HCT116 (cell line): ENCODE data around the gene THSD4. TPM values are rescaled to one million over a fixed set of nuclear protein-coding genes. Genes with fewer than 3 reads are reported as not detected.

Experiments used
- ATAC-seq: fragments of 200-7000 bp; cut with Tn5 transposase; 2 replicates; pipeline ENCODE4 v1.9.1; 2020; ENCODE audit warnings: mild to moderate bottlenecking, moderate library complexity
- BruUV-seq: library from RNA; stranded (reverse); fragments of 400-500 nt; replicated peaks from 2 replicates; lab custom pipeline; 2021; lab: Mats Ljungman, UMichigan
- CTCF ChIA-PET: fragments of 300-600 bp; sonication (Branson Sonifier 250); formaldehyde crosslinking; loops from one replicate; lab custom pipeline; 2021; ENCODE audit warnings: antibody characterized with exemption; lab: Charles Lee
- POLR2A ChIA-PET: fragments of 300-600, 350-600 bp; sonication (Branson Sonifier 250); formaldehyde crosslinking; loops from one replicate; lab custom pipeline; 2021; ENCODE audit warnings: antibody characterized with exemption; lab: Charles Lee
- RAD21 ChIA-PET, 2 experiments: fragments of 300-600 bp; sonication (Branson Sonifier 250); formaldehyde crosslinking; loops; one replicate each; lab custom pipeline; 2023; ENCODE audit warnings: low total read pairs in 2 of 2; ENCODE audit not compliant: uncharacterized antibody in 2 of 2, unreplicated experiment in 2 of 2, low non-redundant PET in 1 of 2; lab: Charles Lee
- DNase-seq: peaks from one replicate; pipeline ENCODE4 v3.0.0-alpha.2; 2010; ENCODE audit warnings: low read depth, low spot score
- H2AFZ ChIP-seq: fragments of 200-600 bp; shearing (Covaris generic), sonication (generic); 2 replicates; pipeline ENCODE4 v1.6.1; 2017; ENCODE audit warnings: low read depth, mixed run types, mixed read lengths, antibody characterized with exemption, low read length; ENCODE audit not compliant: poor library complexity, severe bottlenecking
- H3K27ac ChIP-seq: 2 replicates; pipeline ENCODE4 v1.5.1; 2012; ENCODE audit warnings: low read depth, low read length
- H3K27me3 ChIP-seq: fragments of 200-600 bp; sonication (generic); 2 replicates; pipeline ENCODE4 v1.6.1; 2016; ENCODE audit warnings: mixed run types, low read length, mixed read lengths; ENCODE audit not compliant: insufficient read depth
- H3K36me3 ChIP-seq, 2 experiments: fragments of 200-500 bp in 1 of 2; fragments of 200-600 bp in 1 of 2; sonication (Bioruptor generic) in 1 of 2; sonication (generic) in 1 of 2; 2 replicates each; pipeline versions ENCODE4 v1.5.1 to v1.6.1; 2014 to 2016; ENCODE audit warnings: low read length in 2 of 2, inconsistent platforms in 1 of 2, mixed read lengths in 1 of 2, mixed run types in 1 of 2; ENCODE audit not compliant: insufficient read depth in 2 of 2, control insufficient read depth in 1 of 2
- H3K4me1 ChIP-seq, 2 experiments: fragments of 200-600 bp in 1 of 2; sonication (generic) in 1 of 2; 2 replicates each; pipeline versions ENCODE4 v1.5.1 to v1.6.1; 2012 to 2017; ENCODE audit warnings: low read length in 2 of 2, inconsistent platforms in 1 of 2, mild to moderate bottlenecking in 1 of 2, mixed read lengths in 1 of 2, mixed run types in 1 of 2, moderate library complexity in 1 of 2; ENCODE audit not compliant: insufficient read depth in 2 of 2, control insufficient read depth in 1 of 2
- H3K4me2 ChIP-seq: fragments of 200-600 bp; sonication (generic); 2 replicates; pipeline ENCODE4 v1.6.1; 2017; ENCODE audit warnings: mixed run types, low read length, mixed read lengths
- H3K4me3 ChIP-seq, 2 experiments: fragments of 200-600 bp in 1 of 2; sonication (generic) in 1 of 2; replicated peaks in 1 of 2; 2 replicates each; pipeline ENCODE4 v1.5.1; 2011 to 2016; ENCODE audit warnings: low read length in 2 of 2, control low read depth in 1 of 2, low read depth in 1 of 2, mild to moderate bottlenecking in 1 of 2, mixed read lengths in 1 of 2, mixed run types in 1 of 2
- H3K79me2 ChIP-seq: fragments of 200-600 bp; sonication (generic); 2 replicates; pipeline ENCODE4 v1.6.1; 2017; ENCODE audit warnings: mild to moderate bottlenecking, mixed run types, low read length, moderate library complexity, mixed read lengths; ENCODE audit not compliant: insufficient read depth
- H3K9ac ChIP-seq: fragments of 200-600 bp; sonication (generic); 2 replicates; pipeline ENCODE4 v1.6.1; 2016; ENCODE audit warnings: low read length, mixed read lengths
- H3K9me2 ChIP-seq: fragments of 200-600 bp; sonication (generic), shearing (Covaris generic); 2 replicates; pipeline ENCODE4 v1.6.1; 2017; ENCODE audit warnings: mixed run types, mild to moderate bottlenecking, moderate library complexity; ENCODE audit not compliant: insufficient read depth
- H3K9me3 ChIP-seq, 2 experiments: fragments of 200-500 bp in 1 of 2; fragments of 200-600 bp in 1 of 2; sonication (Bioruptor generic) in 1 of 2; sonication (generic) in 1 of 2; 2 replicates each; pipeline ENCODE4 v1.6.1; 2014 to 2017; ENCODE audit warnings: low read length in 2 of 2, mixed read lengths in 2 of 2, inconsistent platforms in 1 of 2, low read depth in 1 of 2, mild to moderate bottlenecking in 1 of 2, mixed run types in 1 of 2, moderate library complexity in 1 of 2; ENCODE audit not compliant: control insufficient read depth in 1 of 2, insufficient read depth in 1 of 2
- H4K20me1 ChIP-seq: fragments of 200-600 bp; sonication (generic), shearing (Covaris generic); 2 replicates; pipeline ENCODE4 v1.6.1; 2017; ENCODE audit warnings: mixed run types, mild to moderate bottlenecking, moderate library complexity; ENCODE audit not compliant: insufficient read depth
- CBX3 ChIP-seq: IDR thresholded peaks from 2 replicates; pipeline ENCODE4 v1.6.1; 2012; ENCODE audit warnings: low read depth
- CEBPB ChIP-seq: IDR thresholded peaks from 2 replicates; pipeline ENCODE4 v1.6.1; 2012; ENCODE audit warnings: low read depth
- EGR1 ChIP-seq: IDR thresholded peaks from 2 replicates; pipeline ENCODE4 v1.6.1; 2012; ENCODE audit warnings: low read depth
- ELF1 ChIP-seq: IDR thresholded peaks from 2 replicates; pipeline ENCODE4 v1.6.1; 2012; ENCODE audit warnings: low read depth, borderline replicate concordance
- EZH2 ChIP-seq: fragments of 200-600 bp; sonication (generic); IDR thresholded peaks from 2 replicates; pipeline ENCODE4 v1.6.1; 2017; ENCODE audit warnings: antibody characterized with exemption, mixed run types
- EZH2phosphoT487 ChIP-seq: fragments of 200-600 bp; IDR thresholded peaks from 2 replicates; pipeline ENCODE4 v1.6.1; 2018; ENCODE audit warnings: antibody characterized with exemption, borderline replicate concordance
- FOSL1 ChIP-seq: IDR thresholded peaks from 2 replicates; pipeline ENCODE4 v1.6.1; 2012; ENCODE audit warnings: low read depth
- JUND ChIP-seq: IDR thresholded peaks from 2 replicates; pipeline ENCODE4 v1.6.1; 2012
- POLR2A ChIP-seq: IDR thresholded peaks from 2 replicates; pipeline ENCODE4 v1.7.0; 2011; ENCODE audit warnings: borderline replicate concordance; ENCODE audit not compliant: insufficient read depth, insufficient read length; ENCODE audit errors: extremely low read depth
- POLR2AphosphoS5 ChIP-seq: IDR thresholded peaks from 2 replicates; pipeline ENCODE4 v1.6.1; 2011; ENCODE audit warnings: mild to moderate bottlenecking, low read depth, low read length, moderate library complexity
- RAD21 ChIP-seq: IDR thresholded peaks from 2 replicates; pipeline ENCODE4 v1.6.1; 2012; ENCODE audit warnings: low read depth, mild to moderate bottlenecking
- SIN3A ChIP-seq: IDR thresholded peaks from 2 replicates; pipeline ENCODE4 v1.6.1; 2012; ENCODE audit warnings: low read depth
- SP1 ChIP-seq: IDR thresholded peaks from 2 replicates; pipeline ENCODE4 v1.6.1; 2012; ENCODE audit warnings: low read depth
- TCF7L2 ChIP-seq: IDR thresholded peaks from 2 replicates; pipeline ENCODE4 v1.7.0; 2011; ENCODE audit warnings: borderline replicate concordance, inconsistent platforms; ENCODE audit not compliant: insufficient read depth, insufficient read length; ENCODE audit errors: extremely low read depth
- YY1 ChIP-seq: IDR thresholded peaks from 2 replicates; pipeline ENCODE4 v1.6.1; 2011; ENCODE audit warnings: low read length, low read depth, moderate library complexity, mild to moderate bottlenecking; ENCODE audit not compliant: insufficient replicate concordance; ENCODE audit errors: extremely low read depth
- ZFX ChIP-seq: fragments of 450-650 bp; IDR thresholded peaks from 2 replicates; pipeline ENCODE4 v1.6.1; 2017
- intact Hi-C: fragments of 100-400 bp; cut with micrococcal nuclease; formaldehyde crosslinking; loops from 2 replicates; pipeline ENCODE4 v1.10.0; 2022
- total RNA-seq: library from RNA; stranded (reverse); gene quantifications from one replicate; pipeline ENCODE4 v1.2.1, GENCODE V29; 2021; ENCODE audit not compliant: unreplicated experiment
- TF ChIP-seq, protein P1 (sequence below), 3 experiments: fragments of 200-600 bp in 1 of 3; sonication (generic) in 1 of 3; IDR thresholded peaks in 2 of 3; conservative IDR thresholded peaks in 1 of 3; 2 replicates each; pipeline ENCODE4 v1.5.1; 2012 to 2017; ENCODE audit warnings: low read depth in 2 of 3, low read length in 2 of 3, antibody characterized with exemption in 1 of 3, borderline replicate concordance in 1 of 3, control low read depth in 1 of 3, mild to moderate bottlenecking in 1 of 3, mixed read lengths in 1 of 3, mixed run types in 1 of 3, moderate library complexity in 1 of 3; ENCODE audit not compliant: insufficient read depth in 1 of 3
- TF ChIP-seq, protein P2 (sequence below): IDR thresholded peaks from 2 replicates; pipeline ENCODE4 v1.6.1; 2012; ENCODE audit warnings: low read depth
- TF ChIP-seq, protein P3 (sequence below): IDR thresholded peaks from 2 replicates; pipeline ENCODE4 v1.6.1; 2012

THSD4 gene
- total RNA-seq, 1 experiment from 2014 or later, result 30.5 TPM

DNA sequence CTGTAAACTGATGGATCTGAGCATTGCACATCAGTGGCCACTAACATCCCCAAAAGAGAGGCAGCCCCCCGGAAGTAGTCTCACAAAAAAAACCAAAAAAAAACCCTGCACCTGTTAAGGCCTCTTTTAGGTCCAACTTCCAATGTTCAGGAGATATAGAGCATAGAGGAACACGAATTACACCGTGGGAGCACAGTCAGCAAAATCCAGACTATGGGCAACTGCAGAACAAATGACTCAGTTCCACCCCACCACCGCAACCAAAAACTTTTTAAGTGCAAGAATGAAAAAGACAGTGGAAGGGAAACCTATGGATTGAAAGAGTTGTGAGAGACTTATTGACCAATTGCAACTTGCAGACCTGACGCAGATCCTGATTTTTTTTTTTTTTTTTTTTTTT, 652.9 kb downstream of the THSD4 start:
- TF ChIP-seq EGR1, result no peak
- TF ChIP-seq SP1, result no peak
- TF ChIP-seq CEBPB, result no peak
- TF ChIP-seq SIN3A, result no peak
- TF ChIP-seq YY1, result no peak
- TF ChIP-seq ELF1, result no peak
- no peak for TF ChIP-seq FOSL1
- no peak for TF ChIP-seq TCF7L2
- TF ChIP-seq, protein P1, sequence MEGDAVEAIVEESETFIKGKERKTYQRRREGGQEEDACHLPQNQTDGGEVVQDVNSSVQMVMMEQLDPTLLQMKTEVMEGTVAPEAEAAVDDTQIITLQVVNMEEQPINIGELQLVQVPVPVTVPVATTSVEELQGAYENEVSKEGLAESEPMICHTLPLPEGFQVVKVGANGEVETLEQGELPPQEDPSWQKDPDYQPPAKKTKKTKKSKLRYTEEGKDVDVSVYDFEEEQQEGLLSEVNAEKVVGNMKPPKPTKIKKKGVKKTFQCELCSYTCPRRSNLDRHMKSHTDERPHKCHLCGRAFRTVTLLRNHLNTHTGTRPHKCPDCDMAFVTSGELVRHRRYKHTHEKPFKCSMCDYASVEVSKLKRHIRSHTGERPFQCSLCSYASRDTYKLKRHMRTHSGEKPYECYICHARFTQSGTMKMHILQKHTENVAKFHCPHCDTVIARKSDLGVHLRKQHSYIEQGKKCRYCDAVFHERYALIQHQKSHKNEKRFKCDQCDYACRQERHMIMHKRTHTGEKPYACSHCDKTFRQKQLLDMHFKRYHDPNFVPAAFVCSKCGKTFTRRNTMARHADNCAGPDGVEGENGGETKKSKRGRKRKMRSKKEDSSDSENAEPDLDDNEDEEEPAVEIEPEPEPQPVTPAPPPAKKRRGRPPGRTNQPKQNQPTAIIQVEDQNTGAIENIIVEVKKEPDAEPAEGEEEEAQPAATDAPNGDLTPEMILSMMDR (IDR thresholded peaks at IDR 0.05 in 2 of 3, conservative IDR thresholded peaks at IDR 0.05 in 1 of 3; ENCODE audit: borderline replicate concordance in 1 of 3, insufficient read depth in 1 of 3, low read depth in 2 of 3, low read length in 2 of 3), result no peak
- no peak for TF ChIP-seq JUND
- TF ChIP-seq POLR2AphosphoS5, result no peak
- no peak for TF ChIP-seq RAD21
- no peak for TF ChIP-seq ZFX
- no peak for TF ChIP-seq EZH2phosphoT487
- TF ChIP-seq, protein P2, sequence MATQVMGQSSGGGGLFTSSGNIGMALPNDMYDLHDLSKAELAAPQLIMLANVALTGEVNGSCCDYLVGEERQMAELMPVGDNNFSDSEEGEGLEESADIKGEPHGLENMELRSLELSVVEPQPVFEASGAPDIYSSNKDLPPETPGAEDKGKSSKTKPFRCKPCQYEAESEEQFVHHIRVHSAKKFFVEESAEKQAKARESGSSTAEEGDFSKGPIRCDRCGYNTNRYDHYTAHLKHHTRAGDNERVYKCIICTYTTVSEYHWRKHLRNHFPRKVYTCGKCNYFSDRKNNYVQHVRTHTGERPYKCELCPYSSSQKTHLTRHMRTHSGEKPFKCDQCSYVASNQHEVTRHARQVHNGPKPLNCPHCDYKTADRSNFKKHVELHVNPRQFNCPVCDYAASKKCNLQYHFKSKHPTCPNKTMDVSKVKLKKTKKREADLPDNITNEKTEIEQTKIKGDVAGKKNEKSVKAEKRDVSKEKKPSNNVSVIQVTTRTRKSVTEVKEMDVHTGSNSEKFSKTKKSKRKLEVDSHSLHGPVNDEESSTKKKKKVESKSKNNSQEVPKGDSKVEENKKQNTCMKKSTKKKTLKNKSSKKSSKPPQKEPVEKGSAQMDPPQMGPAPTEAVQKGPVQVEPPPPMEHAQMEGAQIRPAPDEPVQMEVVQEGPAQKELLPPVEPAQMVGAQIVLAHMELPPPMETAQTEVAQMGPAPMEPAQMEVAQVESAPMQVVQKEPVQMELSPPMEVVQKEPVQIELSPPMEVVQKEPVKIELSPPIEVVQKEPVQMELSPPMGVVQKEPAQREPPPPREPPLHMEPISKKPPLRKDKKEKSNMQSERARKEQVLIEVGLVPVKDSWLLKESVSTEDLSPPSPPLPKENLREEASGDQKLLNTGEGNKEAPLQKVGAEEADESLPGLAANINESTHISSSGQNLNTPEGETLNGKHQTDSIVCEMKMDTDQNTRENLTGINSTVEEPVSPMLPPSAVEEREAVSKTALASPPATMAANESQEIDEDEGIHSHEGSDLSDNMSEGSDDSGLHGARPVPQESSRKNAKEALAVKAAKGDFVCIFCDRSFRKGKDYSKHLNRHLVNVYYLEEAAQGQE, result no peak
- TF ChIP-seq, protein P3, sequence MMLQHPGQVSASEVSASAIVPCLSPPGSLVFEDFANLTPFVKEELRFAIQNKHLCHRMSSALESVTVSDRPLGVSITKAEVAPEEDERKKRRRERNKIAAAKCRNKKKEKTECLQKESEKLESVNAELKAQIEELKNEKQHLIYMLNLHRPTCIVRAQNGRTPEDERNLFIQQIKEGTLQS, result no peak
- TF ChIP-seq CBX3, result no peak
- no peak for TF ChIP-seq POLR2A
- TF ChIP-seq EZH2, result no peak
- Histone ChIP-seq H3K27ac (no peak overlapping the region), H3K79me2 (no peaks in the 10 kb centered on the region), H3K27me3 (no peaks in the 10 kb centered on the region), H3K9ac (no peak overlapping the region), H3K4me1 (no peaks in the 10 kb centered on the region), H3K36me3 (no peaks in the 10 kb centered on the region), H4K20me1 (no peaks in the 10 kb centered on the region), H3K9me3 (no peaks in the 10 kb centered on the region), H2AFZ (no peak overlapping the region), H3K4me3 (no peak overlapping the region), H3K9me2 (no peaks in the 10 kb centered on the region), H3K4me2 (no peak overlapping the region)
- ATAC-seq (no peak), DNase-seq (no peak)
- ChIA-PET POLR2A (no interaction called here), RAD21 (no interaction called here), CTCF (no interaction called here)
- no TSS peak for BruUV-seq
- intact Hi-C loops, result no loop called here
